H1 (cell line): ENCODE data around the gene CHD1L. TPM values are rescaled to one million over a fixed set of nuclear protein-coding genes. Genes with fewer than 3 reads are reported as not detected.

Experiments
- CTCF ChIA-PET: fragments of 300-600 bp; sonication (Branson Sonifier 250); formaldehyde crosslinking; loops from one replicate; lab custom pipeline; 2021; ENCODE audit not compliant: partially characterized antibody; lab: Charles Lee
- POLR2A ChIA-PET: fragments of 300-600 bp; sonication (Branson Sonifier 250); formaldehyde crosslinking; loops from one replicate; lab custom pipeline; 2021; ENCODE audit warnings: inconsistent platforms; ENCODE audit not compliant: partially characterized antibody; lab: Charles Lee
- DNase-seq, 2 experiments: peaks; one replicate each; pipeline versions ENCODE4 v3.0.0 to v3.0.0-alpha.2; 2010 to 2022; ENCODE audit warnings: low spot score in 2 of 2, low read depth in 1 of 2, mixed read lengths in 1 of 2
- FAIRE-seq: peaks from 2 replicates; lab custom pipeline; 2011; peaks lifted over from hg19 to GRCh38; lab: Jason Lieb, UNC
- H2AFZ ChIP-seq: 2 replicates; pipeline ENCODE4 v1.8.1; 2012; ENCODE audit warnings: low read length, inconsistent platforms
- H2AK5ac ChIP-seq: 2 replicates; pipeline ENCODE4 v1.6.1; 2013; ENCODE audit warnings: low read depth, low read length
- H2BK120ac ChIP-seq: replicated peaks from 2 replicates; pipeline ENCODE3; 2013; ENCODE audit warnings: low read depth, low read length, inconsistent platforms
- H2BK12ac ChIP-seq: 2 replicates; pipeline ENCODE4 v1.6.1; 2013; ENCODE audit warnings: low read depth, low read length
- H2BK15ac ChIP-seq: 2 replicates; pipeline ENCODE4 v1.6.1; 2013; ENCODE audit warnings: low read length
- H2BK20ac ChIP-seq: 2 replicates; pipeline ENCODE4 v1.6.1; 2013; ENCODE audit warnings: low read length
- H2BK5ac ChIP-seq: 2 replicates; pipeline ENCODE4 v1.6.1; 2013; ENCODE audit warnings: low read depth, low read length
- H3K14ac ChIP-seq: 2 replicates; pipeline ENCODE4 v1.6.1; 2013; ENCODE audit warnings: inconsistent platforms; ENCODE audit not compliant: insufficient read length
- H3K18ac ChIP-seq: 2 replicates; pipeline ENCODE4 v1.6.1; 2013; ENCODE audit warnings: low read length; ENCODE audit errors: extremely low read depth
- H3K23ac ChIP-seq: 2 replicates; pipeline ENCODE4 v1.6.1; 2013; ENCODE audit warnings: inconsistent platforms; ENCODE audit not compliant: insufficient read length
- H3K23me2 ChIP-seq: 2 replicates; pipeline ENCODE4 v1.6.1; 2013; ENCODE audit warnings: low read depth, low read length
- H3K27ac ChIP-seq: 2 replicates; pipeline ENCODE4 v1.6.1; 2011; ENCODE audit warnings: low read depth, low read length, inconsistent platforms
- H3K27me3 ChIP-seq, 4 experiments: replicated peaks in 1 of 4; 1 replicate in 1 of 4; 2 replicates in 3 of 4; pipeline versions ENCODE4 v1.6.1 to v1.8.1; 2011 to 2013; ENCODE audit warnings: low read length in 3 of 4, mild to moderate bottlenecking in 3 of 4, inconsistent platforms in 2 of 4, mixed read lengths in 2 of 4, moderate library complexity in 1 of 4; ENCODE audit not compliant: control insufficient read depth in 3 of 4, insufficient read depth in 3 of 4; ENCODE audit errors: extremely low read depth in 1 of 4
- H3K36me3 ChIP-seq, 4 experiments: 2 replicates each; pipeline versions ENCODE4 v1.6.1 to v1.8.1; 2011 to 2013; ENCODE audit warnings: mild to moderate bottlenecking in 4 of 4, low read length in 3 of 4, moderate library complexity in 2 of 4, control low read depth in 1 of 4, inconsistent platforms in 1 of 4; ENCODE audit not compliant: insufficient read depth in 4 of 4, control insufficient read depth in 2 of 4
- H3K4ac ChIP-seq: replicated peaks from 2 replicates; pipeline ENCODE3; 2013; ENCODE audit warnings: low read length, low read depth, mixed read lengths, inconsistent platforms; ENCODE audit not compliant: insufficient read length
- H3K4me1 ChIP-seq, 4 experiments: replicated peaks in 1 of 4; 1 replicate in 1 of 4; 2 replicates in 3 of 4; pipeline versions ENCODE4 v1.6.1 to v1.8.1; 2011 to 2013; ENCODE audit warnings: low read length in 3 of 4, inconsistent platforms in 2 of 4, mixed read lengths in 1 of 4; ENCODE audit not compliant: insufficient read depth in 4 of 4, control insufficient read depth in 3 of 4
- H3K4me2 ChIP-seq, 2 experiments: 2 replicates each; pipeline versions ENCODE4 v1.6.1 to v1.8.1; 2011 to 2013; ENCODE audit warnings: low read depth in 2 of 2, low read length in 2 of 2, control low read depth in 1 of 2, inconsistent platforms in 1 of 2, mild to moderate bottlenecking in 1 of 2; ENCODE audit not compliant: insufficient read depth in 1 of 2
- H3K4me3 ChIP-seq, 4 experiments: fragments of 200-600, 300-600 bp in 1 of 4; sonication (generic), shearing (Covaris generic), sonication (Bioruptor Twin) in 1 of 4; 2 replicates each; pipeline versions ENCODE4 v1.5.1 to v1.8.1; 2011 to 2016; ENCODE audit warnings: low read length in 4 of 4, low read depth in 3 of 4, control low read depth in 2 of 4, inconsistent platforms in 2 of 4, mild to moderate bottlenecking in 2 of 4, mixed read lengths in 1 of 4, moderate library complexity in 1 of 4; ENCODE audit not compliant: insufficient read depth in 2 of 4; ENCODE audit errors: extremely low read depth in 1 of 4
- H3K56ac ChIP-seq: replicated peaks from 2 replicates; pipeline ENCODE3; 2013; ENCODE audit warnings: low read depth, mild to moderate bottlenecking, mixed read lengths, low read length, inconsistent platforms; ENCODE audit not compliant: insufficient read length
- H3K79me1 ChIP-seq: 2 replicates; pipeline ENCODE4 v1.6.1; 2013; ENCODE audit warnings: low read depth, low read length, control low read depth
- H3K79me2 ChIP-seq, 2 experiments: 2 replicates each; pipeline versions ENCODE4 v1.6.1 to v1.8.1; 2012 to 2013; ENCODE audit warnings: low read length in 2 of 2, mild to moderate bottlenecking in 2 of 2, inconsistent platforms in 1 of 2; ENCODE audit not compliant: insufficient read depth in 2 of 2, control insufficient read depth in 1 of 2
- H3K9ac ChIP-seq, 4 experiments: replicated peaks in 1 of 4; 1 replicate in 1 of 4; 2 replicates in 3 of 4; pipeline versions ENCODE4 v1.6.1 to v1.8.1; 2011 to 2013; ENCODE audit warnings: low read depth in 3 of 4, low read length in 3 of 4, control low read depth in 2 of 4, mild to moderate bottlenecking in 2 of 4, moderate library complexity in 2 of 4, inconsistent platforms in 1 of 4; ENCODE audit errors: extremely low read depth in 1 of 4
- H3K9me3 ChIP-seq, 2 experiments: 2 replicates each; pipeline versions ENCODE4 v1.6.1 to v1.8.1; 2012 to 2013; ENCODE audit warnings: mild to moderate bottlenecking in 2 of 2, moderate library complexity in 2 of 2, control low read depth in 1 of 2, inconsistent platforms in 1 of 2, low read depth in 1 of 2, low read length in 1 of 2, mixed read lengths in 1 of 2; ENCODE audit not compliant: insufficient read depth in 2 of 2
- H4K20me1 ChIP-seq, 2 experiments: replicated peaks in 1 of 2; 2 replicates each; pipeline versions ENCODE3 to v1.8.1; 2011 to 2013; ENCODE audit warnings: inconsistent platforms in 2 of 2, low read length in 2 of 2, mild to moderate bottlenecking in 1 of 2; ENCODE audit not compliant: insufficient read depth in 2 of 2, control insufficient read depth in 1 of 2
- H4K5ac ChIP-seq: 2 replicates; pipeline ENCODE4 v1.6.1; 2013; ENCODE audit warnings: low read length, low read depth, mixed read lengths, inconsistent platforms; ENCODE audit not compliant: insufficient read length
- H4K8ac ChIP-seq: 2 replicates; pipeline ENCODE4 v1.8.0; 2013; ENCODE audit warnings: mild to moderate bottlenecking, moderate library complexity, low read length, inconsistent platforms; ENCODE audit not compliant: insufficient read depth; ENCODE audit errors: extremely low read depth
- H4K91ac ChIP-seq: replicated peaks from 2 replicates; pipeline ENCODE3; 2013; ENCODE audit warnings: low read length, mixed read lengths, inconsistent platforms; ENCODE audit not compliant: insufficient read length
- ASH2L ChIP-seq: fragments of 200-600, 300-600 bp; sonication (generic); IDR thresholded peaks from one replicate; pipeline ENCODE4 v1.7.1; 2017; ENCODE audit warnings: low read length
- BACH1 ChIP-seq: IDR thresholded peaks from 2 replicates; pipeline ENCODE4 v1.6.1; 2012; ENCODE audit warnings: low read length, improper control_type of control experiment
- BRCA1 ChIP-seq: IDR thresholded peaks from 2 replicates; pipeline ENCODE4 v1.6.1; 2012; ENCODE audit warnings: low read depth, low read length, improper control_type of control experiment
- FOSL1 ChIP-seq: IDR thresholded peaks from 2 replicates; pipeline ENCODE4 v1.6.1; 2011; ENCODE audit warnings: mild to moderate bottlenecking, low read depth, low read length, moderate library complexity; ENCODE audit not compliant: insufficient read depth
- GABPA ChIP-seq: IDR thresholded peaks from 2 replicates; pipeline ENCODE4 v1.6.1; 2011; ENCODE audit warnings: mild to moderate bottlenecking, low read length, moderate library complexity, borderline replicate concordance; ENCODE audit not compliant: insufficient read depth
- GTF2F1 ChIP-seq: IDR thresholded peaks from 2 replicates; pipeline ENCODE4 v1.6.1; 2012; ENCODE audit warnings: low read depth, low read length, improper control_type of control experiment, borderline replicate concordance
- MAFK ChIP-seq: IDR thresholded peaks from 2 replicates; pipeline ENCODE4 v1.6.1; 2012; ENCODE audit warnings: low read depth, mild to moderate bottlenecking, improper control_type of control experiment, low read length
- NANOG ChIP-seq: IDR thresholded peaks from 2 replicates; pipeline ENCODE4 v1.6.1; 2011; ENCODE audit warnings: low read length, low read depth, mild to moderate bottlenecking, inconsistent platforms; ENCODE audit not compliant: insufficient read depth, poor library complexity, severe bottlenecking
- NRF1 ChIP-seq: IDR thresholded peaks from 2 replicates; pipeline ENCODE4 v1.6.1; 2011; ENCODE audit warnings: mild to moderate bottlenecking, low read depth, low read length, improper control_type of control experiment
- PHF8 ChIP-seq: fragments of 200-600 bp; sonication (generic); conservative IDR thresholded peaks from 2 replicates; pipeline ENCODE4 v1.7.1; 2012; ENCODE audit warnings: low read depth, mild to moderate bottlenecking, inconsistent platforms, low read length, moderate library complexity
- RXRA ChIP-seq: IDR thresholded peaks from 2 replicates; pipeline ENCODE4 v1.6.1; 2011; ENCODE audit warnings: low read depth, mild to moderate bottlenecking, low read length, moderate library complexity; ENCODE audit not compliant: insufficient read depth
- SAP30 ChIP-seq: fragments of 300-600 bp; sonication (generic); IDR thresholded peaks from 2 replicates; pipeline ENCODE4 v1.7.1; 2012; ENCODE audit warnings: low read length, moderate library complexity, mild to moderate bottlenecking, inconsistent platforms; ENCODE audit not compliant: insufficient read depth, insufficient replicate concordance
- SP1 ChIP-seq: IDR thresholded peaks from 2 replicates; pipeline ENCODE4 v1.6.1; 2011; ENCODE audit warnings: low read depth, low read length
- SP2 ChIP-seq: IDR thresholded peaks from 2 replicates; pipeline ENCODE4 v1.6.1; 2012; ENCODE audit warnings: mild to moderate bottlenecking, low read length, inconsistent platforms
- TAF1 ChIP-seq: IDR thresholded peaks from 2 replicates; pipeline ENCODE4 v1.6.1; 2011; ENCODE audit warnings: mild to moderate bottlenecking, low read depth, low read length
- TCF12 ChIP-seq: IDR thresholded peaks from 2 replicates; pipeline ENCODE4 v1.6.1; 2011; ENCODE audit warnings: low read depth, mild to moderate bottlenecking, low read length
- WGBS, 2 experiments: shearing (Covaris generic) in 1 of 2; methylation state at CpG; one replicate each; pipeline versions ENCODE4 v1.1.6 to v1.1.7; 2013 to 2015; ENCODE audit warnings: low lambda C conversion rate in 2 of 2, mixed read lengths in 2 of 2, inconsistent platforms in 1 of 2, low coverage in 1 of 2, missing lambda C conversion rate in 1 of 2; ENCODE audit not compliant: insufficient replicate concordance in 2 of 2, insufficient coverage in 1 of 2, insufficient read length in 1 of 2; ENCODE audit errors: extremely low coverage in 1 of 2, missing lambda C conversion rate in 1 of 2; 5-methylcytosine and 5-hydroxymethylcytosine counted together
- polyA plus RNA-seq, 7 experiments: library from polyadenylated mRNA; depleted of rRNA in 3 of 7; stranded (reverse) in 5 of 7; unstranded in 2 of 7; fragments of >200 nt in 5 of 7; fragments of 200-250 nt in 2 of 7; gene quantifications; 1 replicate in 5 of 7; 2 replicates in 1 of 7; 4 replicates in 1 of 7; pipeline versions ENCODE4 v1.2.1 to v1.2.3, GENCODE V29; 2011 to 2013; ENCODE audit warnings: missing spikeins in 2 of 7, mixed read lengths in 2 of 7
- total RNA-seq: library from RNA; stranded (reverse); fragmentation: NEBNext Ultra II Directional; extraction: Animal tissue kit (Norgen Biotek cat#: 25700); gene quantifications from 2 replicates; pipeline ENCODE4 v1.2.1, GENCODE V29; 2021

Gene CHD1L
- total and polyA plus RNA-seq, 2 of the 8 experiments (the other 6 are each of a cell fraction or from before 2014, with no cell fraction given) = 20.2 to 51.2 TPM

- H3K18ac ChIP-seq = no peak overlapping the region
- no peaks in the 10 kb centered on the region for H3K36me3 ChIP-seq
- no peak overlapping the region for H4K8ac ChIP-seq
- DNase-seq (no peak), FAIRE-seq (no peak)
- H3K4me1 ChIP-seq = no peaks in the 10 kb centered on the region
- no peak overlapping the region for H3K9ac ChIP-seq
- no peak overlapping the region for H3K27ac ChIP-seq
- no peaks in the 10 kb centered on the region for H4K20me1 ChIP-seq
- no peak overlapping the region for H2BK120ac ChIP-seq
- ChIA-PET POLR2A (interaction anchor here (0.9 kb wide), 1 partner anchor 44 kb away, joined by 3 read pairs; no protein-coding TSS in a partner anchor), CTCF (interaction anchor here (1.1 kb wide), 1 partner anchor 8 kb away, joined by 3 read pairs; the partner anchor contains the start of gene FMO5)
- no peak overlapping the region for H3K4ac ChIP-seq
- no peak overlapping the region for H4K5ac ChIP-seq
- no peak overlapping the region for H2BK20ac ChIP-seq
- no peaks in the 10 kb centered on the region for H3K79me2 ChIP-seq
- H2BK5ac ChIP-seq = no peak overlapping the region
- no peak overlapping the region for H3K56ac ChIP-seq
- H2AFZ ChIP-seq = no peak overlapping the region
- H4K91ac ChIP-seq = no peak overlapping the region
- no peaks in the 10 kb centered on the region for H3K23me2 ChIP-seq
- H3K4me2 ChIP-seq = no peak overlapping the region
- no peaks in the 10 kb centered on the region for H3K79me1 ChIP-seq
- no peak overlapping the region for H3K14ac ChIP-seq
- H3K23ac ChIP-seq = no peak overlapping the region
- H2BK12ac ChIP-seq = no peak overlapping the region
- whole genome bisulfite sequencing, 2 experiments = 90% methylated on average over 6 of the region's 7 CpGs; no CpG with 5 or more reads in 1 of the 2 experiments
- no peaks in the 10 kb centered on the region for H3K27me3 ChIP-seq
- H2AK5ac ChIP-seq = no peak overlapping the region
- H3K9me3 ChIP-seq = no peaks in the 10 kb centered on the region
- no peak overlapping the region for H2BK15ac ChIP-seq
- H3K4me3 ChIP-seq = no peak overlapping the region
- no peak for TF ChIP-seq SP1
- TF ChIP-seq ASH2L = no peak
- TF ChIP-seq FOSL1 = no peak
- TF ChIP-seq PHF8 = no peak
- TF ChIP-seq TAF1 = no peak
- no peak for TF ChIP-seq TCF12
- no peak for TF ChIP-seq NRF1
- TF ChIP-seq NANOG = no peak
- no peak for TF ChIP-seq SP2
- no peak for TF ChIP-seq GTF2F1
- TF ChIP-seq GABPA = no peak
- TF ChIP-seq MAFK = no peak
- TF ChIP-seq BRCA1 = no peak
- TF ChIP-seq SAP30 = no peak
- no peak for TF ChIP-seq BACH1
- no peak for TF ChIP-seq RXRA
Observed at GRCh38 chr1:147217141-147217540, 25.3 kb upstream of the CHD1L start.
